ENCODE results near the gene RABAC1. TPM values are rescaled to one million over a fixed set of nuclear protein-coding genes. Genes with fewer than 3 reads are reported as not detected.

RABAC1 gene
- total RNA-seq, 1 donor from 2014 or later, result 134 TPM

DNA sequence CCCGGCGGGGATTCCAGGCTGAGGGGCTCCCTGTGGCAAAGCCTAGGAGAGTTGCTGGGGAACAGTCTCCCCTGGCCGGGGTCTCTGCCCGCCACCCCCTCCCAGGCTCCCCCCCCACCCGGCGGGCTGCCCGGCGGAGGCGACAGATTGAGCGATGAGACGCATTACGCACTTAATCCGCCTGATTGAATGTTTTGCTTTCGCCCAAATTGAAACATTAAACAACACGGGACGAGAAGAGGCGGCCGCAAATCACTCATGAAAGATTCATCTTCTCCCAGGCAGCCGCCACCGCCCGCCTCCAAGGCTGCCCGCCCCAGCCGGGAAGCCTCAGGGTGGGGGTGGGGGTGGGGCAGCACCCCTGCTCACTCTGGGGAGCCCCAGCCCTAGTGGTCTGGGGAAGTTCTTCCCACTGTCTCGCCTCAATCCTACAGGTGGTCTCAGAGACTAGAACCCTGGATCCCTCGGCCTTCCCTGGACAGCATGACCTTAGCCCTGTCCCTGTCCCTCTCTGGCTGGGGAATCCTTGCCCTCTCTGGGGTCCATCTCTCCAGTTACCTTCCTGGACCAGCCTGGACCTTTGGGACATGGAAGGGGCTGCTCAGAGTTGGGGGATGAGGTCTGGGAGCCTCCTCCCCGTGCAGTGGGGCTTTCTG lies 23.2 kb downstream of the RABAC1 start:
- DNase-seq, result no peak
- Histone ChIP-seq H3K9me3 (no peaks in the 10 kb centered on the region), H3K27me3 (peaks cover 34% of the 10 kb centered on the region), H3K4me1 (peaks cover 3% of the 10 kb centered on the region), H3K4me3 (no peak overlapping the region), H3K36me3 (no peaks in the 10 kb centered on the region), H3K27ac (no peak overlapping the region)
- no peak for ATAC-seq
- TF ChIP-seq, protein P1, sequence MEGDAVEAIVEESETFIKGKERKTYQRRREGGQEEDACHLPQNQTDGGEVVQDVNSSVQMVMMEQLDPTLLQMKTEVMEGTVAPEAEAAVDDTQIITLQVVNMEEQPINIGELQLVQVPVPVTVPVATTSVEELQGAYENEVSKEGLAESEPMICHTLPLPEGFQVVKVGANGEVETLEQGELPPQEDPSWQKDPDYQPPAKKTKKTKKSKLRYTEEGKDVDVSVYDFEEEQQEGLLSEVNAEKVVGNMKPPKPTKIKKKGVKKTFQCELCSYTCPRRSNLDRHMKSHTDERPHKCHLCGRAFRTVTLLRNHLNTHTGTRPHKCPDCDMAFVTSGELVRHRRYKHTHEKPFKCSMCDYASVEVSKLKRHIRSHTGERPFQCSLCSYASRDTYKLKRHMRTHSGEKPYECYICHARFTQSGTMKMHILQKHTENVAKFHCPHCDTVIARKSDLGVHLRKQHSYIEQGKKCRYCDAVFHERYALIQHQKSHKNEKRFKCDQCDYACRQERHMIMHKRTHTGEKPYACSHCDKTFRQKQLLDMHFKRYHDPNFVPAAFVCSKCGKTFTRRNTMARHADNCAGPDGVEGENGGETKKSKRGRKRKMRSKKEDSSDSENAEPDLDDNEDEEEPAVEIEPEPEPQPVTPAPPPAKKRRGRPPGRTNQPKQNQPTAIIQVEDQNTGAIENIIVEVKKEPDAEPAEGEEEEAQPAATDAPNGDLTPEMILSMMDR (IDR thresholded peaks at IDR 0.05), result no peak
- intact Hi-C loops (cut with DNase I), result loop anchor here (10.0 kb wide), 1 partner anchor 71 kb away; the partner anchor contains the start of gene RPS19

DNA sequence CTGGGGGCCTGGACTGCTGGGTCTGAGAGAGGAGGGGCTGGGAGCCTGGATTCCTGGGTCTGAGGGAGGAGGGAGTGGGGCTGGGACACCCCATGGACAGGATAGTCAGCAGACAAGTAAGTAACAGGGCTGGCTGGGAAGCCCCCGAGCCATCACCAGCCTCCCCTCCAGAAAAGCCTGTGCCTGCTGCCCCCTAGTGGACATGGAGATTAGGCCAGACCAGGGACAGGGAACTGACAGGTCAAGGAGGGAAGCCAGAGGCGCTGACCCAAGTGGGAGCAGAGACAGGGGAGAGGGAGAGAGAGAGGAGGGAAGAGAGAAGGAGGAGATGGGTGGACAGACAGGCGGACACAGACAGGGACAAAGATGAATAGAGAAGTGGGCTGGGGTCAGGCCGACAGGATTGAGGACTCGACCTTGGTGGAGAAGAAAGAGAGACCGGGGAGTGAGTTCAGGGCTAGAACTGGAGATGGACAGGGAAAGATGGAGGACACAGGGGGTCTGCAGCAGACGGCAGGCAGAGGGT lies 24.2 kb downstream of the RABAC1 start:
- ATAC-seq (peak; percentile 80), DNase-seq (peak; percentile 84)
- Histone ChIP-seq H3K27me3 (peaks cover 44% of the 10 kb centered on the region), H3K4me3 (no peak overlapping the region), H3K9me3 (no peaks in the 10 kb centered on the region), H3K36me3 (no peaks in the 10 kb centered on the region), H3K4me1 (peaks cover 2% of the 10 kb centered on the region), H3K27ac (no peak overlapping the region)
- intact Hi-C loops (cut with DNase I), result loop anchor here (10.0 kb wide), 1 partner anchor 70 kb away; the partner anchor contains the start of gene RPS19
- TF ChIP-seq, protein P1 (IDR thresholded peaks at IDR 0.05), result peak; percentile 80

DNA sequence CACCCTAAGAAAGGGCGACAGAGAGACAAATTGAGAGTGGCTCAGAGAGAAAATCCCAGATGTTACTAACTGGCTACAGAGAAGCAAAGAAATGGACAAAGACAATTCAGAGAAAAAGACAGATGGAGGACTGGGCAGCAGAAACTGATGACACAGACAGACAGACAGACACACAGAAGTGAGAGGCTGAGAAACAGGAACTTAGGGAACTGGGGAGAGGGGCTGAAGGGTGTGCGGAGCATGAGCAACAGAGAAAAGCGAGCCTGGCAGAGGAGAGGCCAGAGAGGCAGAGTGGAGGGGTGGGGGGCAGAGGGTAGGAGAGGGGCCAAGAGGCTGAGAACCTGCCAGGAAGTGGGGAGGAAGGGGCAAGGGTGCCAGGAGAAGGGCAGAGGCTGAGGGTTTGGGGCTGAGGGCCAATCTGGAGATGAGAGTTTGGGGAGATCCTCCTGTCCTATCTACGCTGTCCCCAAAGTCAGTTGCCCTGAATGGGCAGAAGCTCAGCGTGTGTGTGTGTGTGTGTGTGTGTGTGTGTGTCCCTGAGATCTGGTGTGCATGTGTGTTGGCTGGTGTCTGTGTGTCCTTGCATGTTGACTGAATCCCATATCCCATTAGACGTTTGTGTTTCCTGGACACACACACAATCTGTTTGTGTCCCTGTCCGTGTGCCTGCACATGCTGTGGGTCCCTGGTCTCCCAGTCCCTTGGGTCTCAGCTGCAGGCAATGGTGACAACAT lies 25.3 kb downstream of the RABAC1 start:
- H3K36me3 ChIP-seq, result no peaks in the 10 kb centered on the region
- TF ChIP-seq, protein P1 (IDR thresholded peaks at IDR 0.05), result no peak
- H3K4me3 ChIP-seq, result no peak overlapping the region
- intact Hi-C loops (cut with DNase I), result loop anchor here (10.0 kb wide), 1 partner anchor 69 kb away; the partner anchor contains the start of gene RPS19
- H3K4me1 ChIP-seq, result no peaks in the 10 kb centered on the region
- ATAC-seq, result no peak
- no peaks in the 10 kb centered on the region for H3K9me3 ChIP-seq
- H3K27ac ChIP-seq, result no peak overlapping the region
- H3K27me3 ChIP-seq, result peaks cover 48% of the 10 kb centered on the region
- DNase-seq, result no peak

DNA sequence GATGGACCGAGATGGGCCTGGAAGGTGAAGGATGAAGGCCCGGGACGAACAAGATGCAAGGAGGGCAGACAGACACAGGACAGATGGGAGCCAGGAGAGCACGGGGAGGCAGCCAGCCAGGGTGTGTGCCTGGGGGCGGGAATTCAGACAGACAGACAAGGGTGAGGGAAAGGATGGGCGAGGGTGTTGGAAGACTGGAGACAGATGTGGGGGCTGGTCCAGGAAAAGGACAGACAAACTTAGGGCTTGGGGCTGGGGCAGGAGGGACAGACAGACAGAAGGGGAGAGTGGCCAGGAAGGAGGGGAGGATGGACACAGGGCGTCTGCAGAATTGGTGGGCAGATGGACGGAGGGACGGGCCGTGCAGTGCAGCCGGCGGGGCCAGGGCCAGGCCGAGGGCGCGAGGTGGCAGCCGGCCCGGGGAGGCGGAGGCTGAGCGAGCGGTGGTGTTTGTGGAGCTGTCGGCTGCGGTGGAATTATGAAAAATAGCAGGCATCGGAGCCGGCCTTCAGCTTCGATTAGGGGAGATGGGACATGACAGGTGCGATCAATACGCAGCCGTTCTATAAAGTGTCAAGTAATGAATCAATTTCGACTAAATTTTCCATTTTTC lies 26.3 kb downstream of the RABAC1 start:
- Histone ChIP-seq H3K27ac (no peak overlapping the region), H3K36me3 (no peaks in the 10 kb centered on the region), H3K4me1 (peaks cover 8% of the 10 kb centered on the region), H3K4me3 (no peak overlapping the region), H3K9me3 (no peaks in the 10 kb centered on the region), H3K27me3 (peaks cover 56% of the 10 kb centered on the region)
- TF ChIP-seq, protein P1 (IDR thresholded peaks at IDR 0.05), result no peak
- ATAC-seq (no peak), DNase-seq (no peak)
- intact Hi-C loops (cut with DNase I), result loop anchor here (10.0 kb wide), 1 partner anchor 68 kb away; the partner anchor contains the start of gene RPS19

DNA sequence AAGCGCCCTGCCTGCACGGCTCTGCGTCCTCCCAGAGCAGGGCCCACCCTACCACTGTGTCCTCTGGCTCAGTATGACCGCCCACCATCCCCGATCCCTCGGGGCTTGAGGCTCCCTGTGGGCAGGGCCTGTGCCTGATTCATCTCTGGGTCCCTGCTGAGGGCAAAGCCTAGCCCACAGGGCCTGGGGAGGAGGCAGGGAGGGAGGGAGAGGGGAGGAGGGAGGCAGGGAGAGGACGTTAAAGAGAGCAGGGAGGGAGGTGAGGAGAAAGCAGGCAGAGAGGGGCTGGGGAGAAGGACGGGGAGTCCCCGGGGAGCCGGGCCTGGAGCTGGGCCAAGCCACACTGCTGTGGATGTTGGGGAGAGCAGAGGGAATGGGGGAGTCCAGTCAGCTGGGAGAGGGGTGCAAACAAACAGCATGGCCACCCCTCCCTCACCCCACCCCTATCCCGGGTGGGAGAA lies 26.8 kb downstream of the RABAC1 start:
- intact Hi-C loops (cut with DNase I), result loop anchor here (10.0 kb wide), 1 partner anchor 67 kb away; the partner anchor contains the start of gene RPS19
- peaks cover 12% of the 10 kb centered on the region for H3K4me1 ChIP-seq

More for the DNA sequence above, 26.8 kb downstream of the RABAC1 start:
- DNase-seq (no peak), ATAC-seq (no peak)
- Histone ChIP-seq H3K4me3 (no peak overlapping the region), H3K9me3 (no peaks in the 10 kb centered on the region), H3K27ac (no peak overlapping the region), H3K36me3 (no peaks in the 10 kb centered on the region), H3K27me3 (peaks cover 61% of the 10 kb centered on the region)
- TF ChIP-seq, protein P1 (IDR thresholded peaks at IDR 0.05), result no peak

Measured in upper lobe of right lung (tissue), 1 donor.